ENCODE measurements around the gene USP44. TPM values are rescaled to one million over a fixed set of nuclear protein-coding genes. Genes with fewer than 3 reads are reported as not detected.

The USP44 gene
- total and polyA plus RNA-seq, 2 experiments from 2014 or later: 235 to 248 TPM

GRCh38 chr12:95522692-95523091 is 28.6 kb downstream of the USP44 start:
- H3K9me2 ChIP-seq (ENCODE audit: insufficient read depth): no peaks in the 10 kb centered on the region
- peaks cover 60% of the 10 kb centered on the region for H4K20me1 ChIP-seq (replicated peaks; ENCODE audit: insufficient read depth)
- H3K36me3 ChIP-seq (ENCODE audit: insufficient read depth): peaks cover 63% of the 10 kb centered on the region
- no peaks in the 10 kb centered on the region for H3K27me3 ChIP-seq (ENCODE audit: insufficient read depth)
- H3K4me1 ChIP-seq (ENCODE audit: insufficient read depth): peaks cover 4% of the 10 kb centered on the region; the same call in 1 of the 2 replicates
- Mint-ChIP-seq H3K9me3 (no peaks in the 10 kb centered on the region; the same call in 2 of the 3 replicates), H3K4me3 (no peak overlapping the region), H3K4me1 (peaks cover 8% of the 10 kb centered on the region), H3K36me3 (ENCODE audit: low read depth) (peaks cover 87% of the 10 kb centered on the region), H3K27ac (peak overlapping the region; percentile 72; the same call in 1 of the 2 replicates), H3K27me3 (ENCODE audit: insufficient read depth, low read depth, poor library complexity) (peaks cover 22% of the 10 kb centered on the region)
- peak overlapping the region; percentile 91 for H3K27ac ChIP-seq (ENCODE audit: low read depth)
- H3K4me3 ChIP-seq: no peak overlapping the region
- H3K4me2 ChIP-seq: no peak overlapping the region
- DNase-seq (ENCODE audit: low spot score): peak; percentile 42
- TF ChIP-seq POLR2AphosphoS5 (IDR thresholded peaks at IDR 0.05; ENCODE audit: low read depth) (no peak), ETS1 (IDR thresholded peaks at IDR 0.05) (no peak), CREB1 (CRISPR knock-in tag; IDR thresholded peaks at IDR 0.05; ENCODE audit: low read depth) (no peak), REST (IDR thresholded peaks at IDR 0.05; ENCODE audit: unreplicated experiment) (no peak), EZH2 (IDR thresholded peaks at IDR 0.05; ENCODE audit: low read depth, unreplicated experiment) (no peak), JUNB (IDR thresholded peaks at IDR 0.05; ENCODE audit: unreplicated experiment) (no peak), EZH2phosphoT487 (IDR thresholded peaks at IDR 0.05; ENCODE audit: unreplicated experiment) (no peak), ZNF331 (CRISPR knock-in tag; IDR thresholded peaks at IDR 0.05; ENCODE audit: low read depth) (no peak), ZNF462 (CRISPR knock-in tag; IDR thresholded peaks at IDR 0.05) (no peak), STAT1 (IDR thresholded peaks at IDR 0.05; ENCODE audit: unreplicated experiment) (no peak), NANOG (IDR thresholded peaks at IDR 0.05; ENCODE audit: borderline replicate concordance) (no peak), CTCF (conservative IDR thresholded peaks at IDR 0.05; ENCODE audit: low read depth in 2 of 2) (no peak), ZNF114 (CRISPR knock-in tag; IDR thresholded peaks at IDR 0.05) (no peak)
- H3K79me2 ChIP-seq (replicated peaks; ENCODE audit: insufficient read depth): peaks cover 60% of the 10 kb centered on the region
- no peak overlapping the region for H2AFZ ChIP-seq
- peak; percentile 40 for ATAC-seq
- peaks cover 54% of the 10 kb centered on the region for H3F3A ChIP-seq (replicated peaks; ENCODE audit: low read depth)

Measured in GM23338 (cell line).